Transverse colon (tissue), 4 donors: ENCODE measurements around the gene C10orf67.

Source experiments
- POLR2AphosphoS5 ChIP-seq, 3 donors: sonication (generic); formaldehyde crosslinking; IDR thresholded peaks; one replicate each; pipeline ENCODE4 v1.6.1; 2016; ENCODE audit warnings: antibody characterized with exemption in 3 of 3
- TF ChIP-seq, protein P1 (sequence below), 5 experiments: fragments of 200-600 bp in 3 of 5; fragments of 450-650 bp in 2 of 5; sonication (generic) in 3 of 5; IDR thresholded peaks; 1 replicate in 2 of 5; 2 replicates in 3 of 5; pipeline ENCODE4 v1.5.1; 2016 to 2017; ENCODE audit warnings: antibody characterized with exemption in 5 of 5, inconsistent platforms in 3 of 5, mild to moderate bottlenecking in 2 of 5, moderate library complexity in 1 of 5

DNA sequence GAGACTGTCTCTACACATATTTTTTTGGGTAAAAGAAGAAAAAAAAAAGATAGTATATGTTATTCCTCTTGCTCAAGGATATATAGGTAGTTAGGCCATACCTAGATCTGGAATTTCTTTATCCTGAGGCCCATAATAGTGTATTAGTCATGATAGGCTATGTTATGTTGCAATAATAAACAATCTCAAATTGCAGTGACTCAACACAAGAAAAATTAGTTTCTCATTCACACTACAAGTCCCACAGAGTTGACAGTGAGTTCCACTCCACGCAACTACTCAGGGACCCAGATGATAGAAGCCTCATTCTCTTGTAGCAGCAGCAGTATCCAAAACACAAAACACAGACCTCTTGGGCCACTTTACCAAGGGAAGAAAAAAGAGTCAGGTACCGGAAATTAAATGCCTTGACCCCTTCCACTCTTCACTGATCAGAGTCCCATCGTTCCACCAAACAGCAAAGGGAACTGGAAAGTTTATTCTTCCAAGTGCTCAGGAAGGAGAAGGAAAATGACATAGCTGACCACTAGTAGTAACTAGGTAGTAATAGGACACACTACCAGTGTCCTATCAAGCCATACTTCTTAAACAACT lies 7.4 kb upstream of the C10orf67 start:
- TF ChIP-seq, protein P1, sequence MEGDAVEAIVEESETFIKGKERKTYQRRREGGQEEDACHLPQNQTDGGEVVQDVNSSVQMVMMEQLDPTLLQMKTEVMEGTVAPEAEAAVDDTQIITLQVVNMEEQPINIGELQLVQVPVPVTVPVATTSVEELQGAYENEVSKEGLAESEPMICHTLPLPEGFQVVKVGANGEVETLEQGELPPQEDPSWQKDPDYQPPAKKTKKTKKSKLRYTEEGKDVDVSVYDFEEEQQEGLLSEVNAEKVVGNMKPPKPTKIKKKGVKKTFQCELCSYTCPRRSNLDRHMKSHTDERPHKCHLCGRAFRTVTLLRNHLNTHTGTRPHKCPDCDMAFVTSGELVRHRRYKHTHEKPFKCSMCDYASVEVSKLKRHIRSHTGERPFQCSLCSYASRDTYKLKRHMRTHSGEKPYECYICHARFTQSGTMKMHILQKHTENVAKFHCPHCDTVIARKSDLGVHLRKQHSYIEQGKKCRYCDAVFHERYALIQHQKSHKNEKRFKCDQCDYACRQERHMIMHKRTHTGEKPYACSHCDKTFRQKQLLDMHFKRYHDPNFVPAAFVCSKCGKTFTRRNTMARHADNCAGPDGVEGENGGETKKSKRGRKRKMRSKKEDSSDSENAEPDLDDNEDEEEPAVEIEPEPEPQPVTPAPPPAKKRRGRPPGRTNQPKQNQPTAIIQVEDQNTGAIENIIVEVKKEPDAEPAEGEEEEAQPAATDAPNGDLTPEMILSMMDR (IDR thresholded peaks at IDR 0.05), result no peak
- TF ChIP-seq POLR2AphosphoS5 (IDR thresholded peaks at IDR 0.05), result no peak
